HTERT RPE-1 (cell line): ENCODE data around the gene CR2.
"Not testable (repeated sequence)": the region's sequence is repeated elsewhere in the genome, so short reads cannot be mapped to it uniquely, and the experiment has no call there.

Source experiments
- in situ Hi-C: fragments of 300-500 bp; cut with MboI; formaldehyde crosslinking; loops from 4 replicates; pipeline ENCODE4 v1.14.3; 2020; ENCODE audit warnings: low sequenced_read_pairs

CR2 gene

DNA sequence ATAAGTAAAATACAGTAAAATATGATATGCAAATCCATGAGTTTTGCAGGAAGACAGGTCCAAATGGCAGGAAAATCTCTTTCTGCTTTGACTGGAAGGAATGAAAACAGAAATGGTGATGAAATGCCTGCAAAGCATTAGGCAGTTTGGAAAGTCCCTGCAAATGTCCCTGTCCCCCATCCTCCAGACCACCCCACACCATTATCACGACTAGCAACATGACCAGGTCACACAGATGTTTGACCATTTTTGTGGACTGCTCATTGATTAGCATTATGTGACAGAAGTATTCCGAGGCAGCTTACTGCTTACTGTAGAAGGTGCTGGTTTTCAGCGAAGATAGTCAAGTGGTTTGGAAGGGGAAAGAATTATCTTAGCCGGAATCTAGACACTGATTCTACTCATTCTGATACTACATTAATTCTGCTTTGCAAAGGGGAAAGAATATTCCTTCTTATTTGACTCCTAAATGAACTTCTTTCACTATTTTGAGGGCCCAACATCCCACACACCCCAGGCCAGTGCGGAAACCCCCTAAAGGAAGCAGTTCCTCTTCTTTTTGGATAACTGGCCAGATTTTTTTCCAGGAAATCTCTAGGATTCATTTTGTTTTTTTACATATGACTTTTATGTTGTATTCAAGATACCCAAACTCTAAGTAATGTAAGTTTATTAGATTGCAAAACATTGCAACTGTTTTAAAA is 9.5 kb upstream of the CR2 start:
- in situ Hi-C loops = no loop called here

GRCh38 chr1:207453710-207454045 is 450 bp upstream of the CR2 start:
- in situ Hi-C loops = no loop called here

DNA sequence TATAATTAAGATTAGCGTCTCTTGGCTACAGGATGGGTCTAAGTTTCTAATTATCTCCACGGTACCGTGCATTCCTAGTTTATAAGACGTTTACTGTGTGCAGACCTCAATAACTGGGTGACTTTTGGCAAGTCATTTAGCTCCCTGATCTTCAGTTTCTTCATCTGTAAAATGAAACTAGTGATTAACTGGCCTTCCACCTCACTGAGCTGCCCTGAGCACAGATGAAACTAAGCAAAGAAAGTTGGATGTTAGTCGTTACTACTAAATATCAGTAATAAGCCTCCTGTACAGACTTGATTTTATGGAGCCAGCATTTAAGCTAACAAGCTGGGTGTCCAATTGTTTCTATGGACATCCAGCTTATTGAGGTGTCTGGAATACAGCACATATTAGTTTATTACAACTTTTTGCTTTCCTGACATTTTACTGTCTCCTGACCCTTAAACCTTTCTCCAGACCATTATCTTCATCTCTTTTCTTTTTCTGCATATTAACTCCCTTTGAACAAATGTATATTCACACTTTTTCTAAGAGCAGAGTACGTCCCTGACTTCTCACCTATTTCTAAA is 1.1 kb downstream of the CR2 start:
- in situ Hi-C loops = no loop called here

- in situ Hi-C loops = no loop called here
Measured at GRCh38 chr1:207458414-207458813, 4.3 kb downstream of the CR2 start.

DNA sequence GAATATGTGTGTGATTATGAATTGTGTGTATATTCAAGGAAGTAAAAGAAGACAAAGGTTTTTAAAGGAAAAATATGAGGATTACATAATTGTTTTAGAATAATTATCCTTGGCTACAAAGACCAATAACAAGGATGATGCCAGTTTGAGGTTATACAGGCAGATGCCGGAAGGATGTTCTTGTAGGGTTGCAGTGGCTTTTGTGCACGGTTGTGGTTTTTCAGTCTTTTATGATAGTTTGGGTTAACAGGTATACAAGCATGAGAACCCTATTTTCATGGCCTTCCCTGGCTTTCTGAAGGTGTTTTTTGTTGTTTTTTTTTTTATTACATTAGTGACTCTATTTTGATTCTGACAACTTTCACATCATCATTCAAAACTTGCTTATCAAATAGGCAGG is 4.9 kb downstream of the CR2 start:
- in situ Hi-C loops = no loop called here

GRCh38 chr1:207461649-207462048 is 7.5 kb downstream of the CR2 start:
- in situ Hi-C loops = no loop called here

DNA sequence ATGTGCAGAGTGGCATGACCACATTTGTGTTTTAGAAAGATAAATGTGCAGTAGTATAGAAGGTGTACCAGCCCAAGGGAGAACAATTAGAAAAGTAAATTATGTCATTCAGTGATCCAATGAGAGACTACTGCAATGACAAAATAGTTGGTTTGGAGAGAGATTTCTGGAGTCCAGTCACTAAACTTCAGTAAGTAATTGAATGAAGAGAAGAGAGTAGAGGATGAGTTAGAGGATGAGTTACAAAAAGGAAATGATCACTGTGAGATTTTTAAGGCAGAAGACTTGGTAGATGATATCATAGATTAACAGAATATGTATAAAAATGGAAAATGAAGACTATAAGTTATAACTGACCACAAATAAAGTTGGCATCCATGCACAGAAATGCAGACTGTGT is 8.4 kb downstream of the CR2 start:
- in situ Hi-C loops = no loop called here

GRCh38 chr1:207463021-207463420 is 8.9 kb downstream of the CR2 start:
- in situ Hi-C loops = no loop called here

- in situ Hi-C loops = no loop called here
Measured at GRCh38 chr1:207463571-207463970, 9.4 kb downstream of the CR2 start.

DNA sequence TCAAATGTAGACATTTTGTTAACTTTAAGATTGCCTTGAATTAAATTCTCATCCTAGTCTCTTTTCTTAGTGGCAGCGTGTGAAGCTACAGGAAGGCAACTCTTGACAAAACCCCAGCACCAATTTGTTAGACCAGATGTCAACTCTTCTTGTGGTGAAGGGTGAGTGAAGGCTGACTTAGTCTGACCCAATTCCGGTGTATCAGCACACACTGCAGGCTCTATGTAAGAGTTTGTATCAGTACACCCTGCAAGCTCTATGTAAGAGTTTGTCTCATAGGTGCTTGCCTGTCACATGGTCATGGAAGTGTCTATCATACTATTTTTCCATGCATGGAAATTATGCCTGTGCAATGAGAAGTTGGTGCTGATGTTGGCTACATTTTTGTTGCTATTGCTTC is 16.8 kb downstream of the CR2 start:
- in situ Hi-C loops = no loop called here

GRCh38 chr1:207474210-207474609 is 20.1 kb downstream of the CR2 start:
- in situ Hi-C loops = no loop called here

DNA sequence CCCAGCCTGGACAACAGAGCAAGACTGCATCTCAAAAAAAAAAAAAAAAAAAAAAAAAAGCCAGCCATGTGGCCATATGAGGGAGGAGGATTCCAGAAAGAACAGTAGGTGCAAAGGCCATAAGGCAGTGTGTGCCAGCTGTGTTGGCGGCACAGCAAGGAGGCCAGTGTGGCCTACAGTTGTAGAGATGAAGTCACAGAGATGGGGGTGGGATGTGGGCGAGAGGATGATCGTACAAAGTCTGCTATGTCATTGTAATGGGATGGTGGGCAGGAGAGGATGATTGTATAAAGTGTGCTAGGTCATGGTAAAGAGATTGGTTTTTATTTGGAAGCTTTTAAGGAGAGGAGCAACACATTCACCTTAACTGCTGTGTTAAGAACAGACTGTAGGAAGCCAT is 32.1 kb downstream of the CR2 start:
- in situ Hi-C loops = no loop called here

- in situ Hi-C loops = no loop called here
Measured at GRCh38 chr1:207487636-207488035, 33.5 kb downstream of the CR2 start.

DNA sequence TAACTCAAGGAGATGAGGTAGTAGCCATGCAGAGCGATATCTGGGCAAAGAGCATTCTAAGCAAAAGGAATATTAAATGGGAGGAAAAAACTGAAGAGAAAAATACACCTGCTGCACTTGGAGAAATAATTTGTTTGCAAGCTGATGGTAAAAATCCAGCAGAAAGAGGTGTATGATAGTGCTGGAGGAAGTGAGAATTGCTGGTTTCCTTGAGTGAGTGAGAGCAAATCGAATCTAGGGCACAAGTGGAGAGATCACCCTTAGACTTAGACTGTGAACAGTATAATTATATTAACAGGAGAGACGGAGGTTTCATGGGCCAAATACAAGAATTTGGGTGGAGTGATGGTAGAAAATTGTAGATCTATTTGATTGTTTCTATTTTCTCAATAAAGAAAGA is 39.1 kb downstream of the CR2 start:
- in situ Hi-C loops = no loop called here

DNA sequence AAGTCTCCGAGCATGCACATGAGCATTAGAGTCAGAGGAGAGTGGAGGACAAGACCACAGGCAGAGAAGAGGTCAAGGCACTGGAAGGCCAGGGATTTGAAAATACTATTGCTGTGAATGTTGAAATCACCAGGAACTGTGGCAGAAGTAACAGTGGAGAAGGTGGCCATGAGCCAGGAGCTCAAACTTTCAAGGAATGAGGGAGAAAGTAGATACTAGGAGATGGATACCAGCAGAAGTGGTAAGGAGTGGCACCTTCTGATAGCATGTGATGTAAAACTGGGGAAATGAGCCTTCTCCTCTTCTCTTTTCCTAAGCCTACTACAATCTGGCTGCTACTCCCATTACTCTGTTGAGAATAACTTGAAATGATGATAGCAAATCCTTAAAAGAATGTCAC is 40.0 kb downstream of the CR2 start:
- in situ Hi-C loops = no loop called here

GRCh38 chr1:207495281-207495680 is 41.2 kb downstream of the CR2 start:
- in situ Hi-C loops = not testable (repeated sequence)

GRCh38 chr1:207495801-207496792 is 42.0 kb downstream of the CR2 start, which contains the start of gene CR1:
Gene CR1, plus strand, starts transcription at chr1:207496157. Its CDS starts 111 bp downstream, at chr1:207496268.
- in situ Hi-C loops = no loop called here

DNA sequence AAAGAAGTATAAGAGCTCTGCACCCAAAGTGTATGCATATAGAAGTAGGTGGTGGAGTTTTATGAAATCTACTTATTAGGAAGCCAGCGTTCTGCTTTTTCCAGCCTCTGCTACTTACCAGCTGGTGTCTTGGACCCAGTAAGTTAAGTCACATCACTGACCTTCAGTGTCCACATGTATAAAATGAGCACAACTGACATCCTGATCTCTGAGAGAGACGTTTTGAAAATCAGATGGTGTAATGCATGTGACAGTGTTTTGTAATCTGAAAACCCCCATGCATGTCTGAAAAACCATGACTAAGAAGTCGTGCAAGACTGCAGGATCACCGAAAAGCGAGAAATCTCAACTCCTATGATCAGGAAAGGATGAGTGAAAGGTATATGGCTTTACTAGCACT is 43.8 kb downstream of the CR2 start:
- in situ Hi-C loops = no loop called here

DNA sequence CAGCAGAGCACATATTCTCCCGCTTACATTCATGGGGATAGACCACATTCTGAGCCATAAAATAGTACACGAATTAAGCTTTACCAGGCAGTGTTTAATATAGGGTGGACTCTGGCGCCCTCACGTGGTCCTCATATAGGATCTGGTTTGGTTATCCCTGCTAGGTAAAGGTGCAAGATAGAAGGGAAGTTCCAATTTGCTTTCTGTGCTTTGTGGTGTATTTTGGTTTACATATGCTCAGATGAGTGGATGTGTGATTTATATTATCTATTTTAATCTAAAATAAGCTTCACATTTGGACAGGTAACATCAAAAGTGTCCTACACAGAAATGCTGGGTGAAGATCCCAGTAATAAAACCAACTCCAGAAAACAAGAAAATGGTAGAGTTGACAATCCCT is 45.4 kb downstream of the CR2 start:
- in situ Hi-C loops = no loop called here

DNA sequence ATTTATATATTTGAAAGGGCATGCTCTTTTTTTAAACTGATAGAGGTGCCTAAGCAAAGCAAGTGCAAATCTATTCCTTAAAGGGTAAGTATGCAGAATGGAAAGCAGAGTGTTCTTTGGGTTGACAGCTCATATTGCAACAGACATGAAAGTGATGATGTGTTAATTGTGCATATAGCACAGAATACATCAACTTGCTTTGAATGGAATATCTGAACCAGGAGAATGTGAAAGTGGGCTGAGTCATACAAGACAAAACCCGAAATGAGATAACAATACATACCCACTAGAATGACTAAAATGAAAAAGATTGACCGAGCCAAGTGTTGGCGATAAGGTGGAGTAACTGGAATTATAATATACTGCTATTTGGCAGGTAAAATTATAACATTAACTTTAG is 46.2 kb downstream of the CR2 start:
- in situ Hi-C loops = no loop called here

DNA sequence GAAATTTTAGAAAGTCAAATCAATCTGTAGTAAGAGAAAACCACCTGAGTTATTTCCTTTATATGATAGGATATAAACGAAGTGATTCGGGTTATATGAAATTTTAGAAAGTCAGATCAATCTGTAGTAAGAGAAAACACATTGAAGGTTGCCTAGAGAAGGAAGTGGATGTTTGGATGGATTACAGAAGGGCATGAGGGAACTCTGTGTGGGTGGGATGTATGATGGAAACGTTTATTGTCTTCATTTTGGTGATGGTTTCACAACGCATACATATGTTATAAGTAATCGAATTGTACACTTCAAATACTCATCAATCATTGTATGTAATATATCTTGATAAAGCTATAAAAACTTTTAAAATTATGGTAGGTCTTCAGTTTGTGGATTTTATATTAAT is 46.9 kb downstream of the CR2 start:
- in situ Hi-C loops = no loop called here

DNA sequence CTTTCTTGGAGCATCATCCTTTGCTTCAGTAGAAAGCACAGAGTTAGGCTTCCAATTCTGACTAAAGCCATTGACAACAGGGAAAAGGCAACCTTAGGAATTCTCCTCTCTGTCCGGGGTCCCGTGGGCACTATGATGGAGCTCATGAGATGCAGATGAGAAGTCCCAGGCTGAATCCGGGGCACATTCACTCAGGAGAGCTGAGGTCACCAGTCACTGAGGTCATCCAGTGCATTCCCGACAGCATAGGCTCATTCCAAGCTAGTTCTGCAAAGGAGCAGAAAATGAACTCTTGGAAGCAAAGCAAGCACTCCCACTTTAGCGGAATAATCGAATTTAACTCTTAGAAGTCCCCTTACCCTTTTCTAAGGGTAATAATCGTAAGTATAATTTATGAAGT is 48.6 kb downstream of the CR2 start:
- in situ Hi-C loops = no loop called here
